CD8-positive, alpha-beta memory T cell (primary cell): ENCODE measurements around the gene UBQLN4. TPM values are rescaled to one million over a fixed set of nuclear protein-coding genes. Genes with fewer than 3 reads are reported as not detected.

ENCODE experiments used
- CTCF ChIA-PET: fragments of 350-600 bp; sonication (Branson Sonifier 250); formaldehyde crosslinking; loops from one replicate; lab custom pipeline; 2021; ENCODE audit warnings: antibody characterized with exemption; lab: Charles Lee
- POLR2A ChIA-PET: fragments of 350-600 bp; sonication (Branson Sonifier 250); formaldehyde crosslinking; loops from one replicate; lab custom pipeline; 2021; ENCODE audit warnings: antibody characterized with exemption; lab: Charles Lee
- DNase-seq, 5 donors: peaks; one replicate each; pipeline versions ENCODE4 v3.0.0 to v3.0.0-alpha.2; 2020 to 2022; ENCODE audit warnings: mixed read lengths in 1 of 5
- H3K27ac ChIP-seq: one replicate; pipeline ENCODE4 v1.7.0; 2013; ENCODE audit warnings: low read depth, mild to moderate bottlenecking, low read length, moderate library complexity
- H3K27me3 ChIP-seq: 2 replicates; pipeline ENCODE4 v1.7.0; 2013; ENCODE audit warnings: low read length, mild to moderate bottlenecking; ENCODE audit not compliant: insufficient read depth, poor library complexity, severe bottlenecking
- H3K36me3 ChIP-seq: 2 replicates; pipeline ENCODE4 v1.7.0; 2013; ENCODE audit warnings: mild to moderate bottlenecking, low read length, moderate library complexity; ENCODE audit not compliant: insufficient read depth
- H3K4me1 ChIP-seq: 2 replicates; pipeline ENCODE4 v1.7.0; 2013; ENCODE audit warnings: mild to moderate bottlenecking, low read length, moderate library complexity; ENCODE audit not compliant: insufficient read depth
- H3K4me3 ChIP-seq: 2 replicates; pipeline ENCODE4 v1.7.0; 2013; ENCODE audit warnings: mild to moderate bottlenecking, low read length
- H3K9me3 ChIP-seq: 2 replicates; pipeline ENCODE4 v1.7.0; 2013; ENCODE audit warnings: mild to moderate bottlenecking, low read length
- H3K27ac Mint-ChIP-seq, 8 donors: one replicate each; pipeline ENCODE4 v1.8.0; 2020 to 2021; ENCODE audit warnings: mixed read lengths in 8 of 8, mild to moderate bottlenecking in 6 of 8, inconsistent platforms in 3 of 8, moderate library complexity in 3 of 8
- H3K27me3 Mint-ChIP-seq, 2 donors: one replicate each; pipeline ENCODE4 v1.8.0; 2020 to 2021; ENCODE audit warnings: mixed read lengths in 2 of 2, mild to moderate bottlenecking in 1 of 2, moderate library complexity in 1 of 2
- H3K36me3 Mint-ChIP-seq, 3 donors: one replicate each; pipeline ENCODE4 v1.8.0; 2020 to 2021; ENCODE audit warnings: mixed read lengths in 3 of 3, inconsistent platforms in 1 of 3, mild to moderate bottlenecking in 1 of 3
- H3K4me1 Mint-ChIP-seq, 3 donors: one replicate each; pipeline ENCODE4 v1.8.0; 2020 to 2021; ENCODE audit warnings: mixed read lengths in 3 of 3, inconsistent platforms in 1 of 3, mild to moderate bottlenecking in 1 of 3
- H3K4me3 Mint-ChIP-seq, 7 donors: one replicate each; pipeline ENCODE4 v1.8.0; 2020 to 2021; ENCODE audit warnings: mixed read lengths in 7 of 7, mild to moderate bottlenecking in 6 of 7, moderate library complexity in 4 of 7, inconsistent platforms in 2 of 7
- H3K9me3 Mint-ChIP-seq, 5 donors: one replicate each; pipeline ENCODE4 v1.8.0; 2020 to 2022; ENCODE audit warnings: mixed read lengths in 5 of 5, mild to moderate bottlenecking in 3 of 5, moderate library complexity in 2 of 5, inconsistent platforms in 1 of 5
- polyA plus RNA-seq: library from polyadenylated mRNA; unstranded; fragments of 300-500 nt; fragmentation: Illumina TruSeq; gene quantifications from one replicate; pipeline ENCODE4 v1.2.3, GENCODE V29; 2021
- total RNA-seq, 2 experiments: library from RNA; stranded (reverse); gene quantifications; one replicate each; pipeline ENCODE4 v1.2.3, GENCODE V29; 2021

The UBQLN4 gene
- total RNA-seq = 10 to 100 TPM; 59.4 to 61.9 TPM
- 15.6 TPM for polyA plus RNA-seq

DNA sequence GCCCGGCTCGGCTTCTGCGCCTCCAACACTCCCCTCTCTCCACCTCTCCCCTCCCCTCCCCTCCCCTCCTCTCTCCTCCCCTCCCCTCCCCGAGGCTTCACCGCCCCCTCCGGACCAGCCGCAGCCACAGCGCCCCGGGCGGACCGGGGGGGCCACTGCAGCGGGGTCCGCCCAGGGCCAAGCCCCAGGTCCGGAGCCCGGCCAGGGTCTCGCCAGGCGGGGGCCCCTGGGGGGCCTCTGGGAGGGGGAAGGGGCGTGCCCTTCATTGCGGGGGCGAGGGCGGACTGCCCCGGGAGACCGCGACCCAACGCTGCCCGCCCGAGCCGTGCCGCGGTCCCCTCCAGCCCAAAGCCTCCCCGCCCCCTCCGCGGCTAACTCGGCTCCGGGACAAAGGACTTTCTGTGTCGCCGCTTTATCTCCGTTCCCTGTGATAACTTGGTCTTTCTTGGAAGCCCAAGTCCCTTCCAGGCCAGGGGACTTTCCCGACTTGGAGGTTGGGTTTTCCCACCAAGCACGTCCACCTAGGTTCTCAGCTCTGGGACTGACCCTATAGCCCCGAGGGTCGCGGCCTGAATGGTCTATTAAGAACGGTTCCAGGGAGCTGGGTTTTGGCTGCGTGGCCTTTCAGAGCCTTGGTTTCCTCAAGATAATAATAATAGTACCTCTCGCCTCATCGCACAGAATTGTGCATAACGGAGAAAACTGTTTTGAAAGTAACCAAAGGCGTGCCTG, at the start of gene UBQLN4:
UBQLN4 (minus strand) TSS at position 31 of the 732 bp plus-strand sequence. CDS start 97 bp downstream, outside the sequence.
- CTCF ChIA-PET = interaction anchor here (1.6 kb wide), 1 partner anchor 119 kb away, joined by 4 read pairs; the partner anchor contains the start of gene KHDC4
- H3K4me1 ChIP-seq = peaks cover 16% of the 10 kb centered on the region
- no peaks in the 10 kb centered on the region for H3K9me3 Mint-ChIP-seq
- no peaks in the 10 kb centered on the region for H3K9me3 ChIP-seq
- POLR2A ChIA-PET = interaction anchor here (0.6 kb wide), 2 partner anchors 170 to 203 kb away, joined by 3 to 4 read pairs; no protein-coding TSS in a partner anchor
- H3K4me3 Mint-ChIP-seq = peak within 1 kb of the TSS; percentile 90 to 99 (median 96)
- H3K4me1 Mint-ChIP-seq = peaks cover 29 to 49% (median 35%) of the 10 kb centered on the region in 3 donors
- H3K27me3 ChIP-seq = no peaks in the 10 kb centered on the region
- H3K27ac ChIP-seq = peak within 1 kb of the TSS; percentile 79
- H3K36me3 Mint-ChIP-seq = peaks cover 0 to 55% (median 4%) of the 10 kb centered on the region in 3 donors
- H3K27me3 Mint-ChIP-seq = no peaks in the 10 kb centered on the region
- peak within 1 kb of the TSS; percentile 84 to 98 (median 96) for H3K27ac Mint-ChIP-seq
- DNase-seq = peak; percentile 77 to 89 (median 81)
- no peaks in the 10 kb centered on the region for H3K36me3 ChIP-seq
- peak within 1 kb of the TSS; percentile 96 for H3K4me3 ChIP-seq

DNA sequence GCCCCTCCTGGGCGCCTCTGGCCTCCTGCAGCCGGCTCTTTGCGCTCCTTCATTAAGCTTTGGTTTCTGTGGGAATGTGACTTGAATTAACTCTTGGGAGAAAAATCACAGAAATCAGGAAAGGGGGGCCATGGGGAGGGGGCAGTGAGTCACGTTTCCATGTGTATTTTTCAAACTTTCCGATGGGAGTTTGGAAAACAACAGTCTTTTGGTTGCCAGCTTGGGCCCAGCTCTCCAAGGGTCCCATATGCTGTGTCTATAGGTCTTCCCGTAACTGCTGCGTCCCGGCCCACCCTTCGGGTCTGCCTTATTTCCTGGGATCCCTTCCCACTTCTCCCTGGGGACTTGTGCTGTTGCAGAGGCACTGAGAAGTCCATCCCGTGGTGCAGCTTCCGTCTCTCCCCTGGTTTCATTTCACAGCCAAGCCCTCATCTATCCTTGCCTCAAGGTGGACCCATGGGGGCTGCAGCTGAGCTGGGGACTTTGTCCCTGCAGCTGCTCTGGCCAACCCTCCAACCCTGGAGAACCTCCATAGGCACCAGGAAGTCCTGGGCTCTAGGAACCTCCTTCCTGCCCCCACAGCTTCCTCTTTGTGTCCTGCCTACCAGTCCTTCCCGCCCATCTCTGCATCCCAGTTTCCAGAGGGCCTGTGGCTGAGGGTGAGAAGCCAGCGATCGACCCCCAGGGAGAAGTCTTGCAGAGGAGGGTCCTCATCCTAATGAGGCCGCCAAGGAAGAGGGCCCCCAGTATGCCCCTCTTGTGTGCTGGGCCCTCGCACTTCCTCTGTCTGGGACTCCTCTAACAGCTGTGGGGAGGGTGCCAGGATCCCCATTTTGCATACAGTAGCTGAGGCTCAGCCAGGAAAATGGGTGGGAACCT, 49.3 kb upstream of the UBQLN4 start:
- H3K4me1 Mint-ChIP-seq = peaks cover 44 to 65% (median 62%) of the 10 kb centered on the region in 3 donors
- Histone ChIP-seq H3K27ac (peak overlapping the region; percentile 98), H3K36me3 (no peaks in the 10 kb centered on the region), H3K4me1 (peaks cover 36% of the 10 kb centered on the region), H3K9me3 (no peaks in the 10 kb centered on the region), H3K27me3 (no peaks in the 10 kb centered on the region), H3K4me3 (no peak overlapping the region)
- no peak for DNase-seq
- ChIA-PET POLR2A (interaction anchor here (0.5 to 0.7 kb wide), 3 partner anchors 24 to 382 kb away, joined by 3 to 5 read pairs (median 3); no protein-coding TSS in a partner anchor), CTCF (interaction anchor here (1.7 to 22.4 kb wide), 2 partner anchors 21 to 122 kb away, joined by 7 to 702 read pairs; partner anchors contain the start of gene LMNA)
- no peaks in the 10 kb centered on the region for H3K9me3 Mint-ChIP-seq
- H3K27me3 Mint-ChIP-seq = peaks cover 0 to 4% of the 10 kb centered on the region in 2 donors
- H3K4me3 Mint-ChIP-seq = peak overlapping the region in 3 of 7 donors; percentile 14 to 83 (median 66)
- H3K27ac Mint-ChIP-seq = peak overlapping the region in 7 of 8 donors; percentile 93 to 100 (median 100)
- H3K36me3 Mint-ChIP-seq = no peaks in the 10 kb centered on the region

DNA sequence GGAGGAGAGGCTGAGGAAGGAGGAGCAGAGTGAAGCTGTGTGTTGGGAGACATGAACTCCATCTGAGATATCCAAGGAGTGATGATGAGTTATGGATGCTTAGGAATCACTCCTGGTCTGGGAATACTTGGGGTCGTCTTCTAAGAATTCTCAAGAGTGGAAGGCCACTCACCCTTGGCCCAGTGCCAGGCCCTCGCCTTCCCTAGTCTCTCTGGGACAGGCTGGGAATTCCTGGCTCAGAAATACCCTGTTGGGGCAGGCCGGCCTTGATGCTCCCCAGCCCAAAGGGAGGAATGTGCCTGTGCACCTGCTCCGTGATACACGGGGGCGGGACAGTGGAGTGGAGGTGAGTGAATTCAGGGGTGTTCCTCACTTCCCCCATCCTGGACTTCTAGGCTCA, 48.3 kb upstream of the UBQLN4 start:
- peak overlapping the region in 7 of 8 donors; percentile 47 to 97 (median 90) for H3K27ac Mint-ChIP-seq
- no peak for DNase-seq
- H3K27me3 ChIP-seq = no peaks in the 10 kb centered on the region
- H3K36me3 ChIP-seq = no peaks in the 10 kb centered on the region
- H3K9me3 Mint-ChIP-seq = peaks cover 0 to 3% (median 0%) of the 10 kb centered on the region in 5 donors
- no peaks in the 10 kb centered on the region for H3K9me3 ChIP-seq
- no peaks in the 10 kb centered on the region for H3K36me3 Mint-ChIP-seq
- H3K27me3 Mint-ChIP-seq = peaks cover 0 to 7% of the 10 kb centered on the region in 2 donors
- no peak overlapping the region for H3K4me3 ChIP-seq
- POLR2A ChIA-PET = no interaction called here
- no peak overlapping the region for H3K27ac ChIP-seq
- H3K4me3 Mint-ChIP-seq = no peak overlapping the region
- peaks cover 41% of the 10 kb centered on the region for H3K4me1 ChIP-seq
- CTCF ChIA-PET = interaction anchor here (22.4 kb wide), 1 partner anchor 22 kb away, joined by 702 read pairs; the partner anchor contains the start of gene LMNA
- H3K4me1 Mint-ChIP-seq = peaks cover 51 to 73% (median 64%) of the 10 kb centered on the region in 3 donors

DNA sequence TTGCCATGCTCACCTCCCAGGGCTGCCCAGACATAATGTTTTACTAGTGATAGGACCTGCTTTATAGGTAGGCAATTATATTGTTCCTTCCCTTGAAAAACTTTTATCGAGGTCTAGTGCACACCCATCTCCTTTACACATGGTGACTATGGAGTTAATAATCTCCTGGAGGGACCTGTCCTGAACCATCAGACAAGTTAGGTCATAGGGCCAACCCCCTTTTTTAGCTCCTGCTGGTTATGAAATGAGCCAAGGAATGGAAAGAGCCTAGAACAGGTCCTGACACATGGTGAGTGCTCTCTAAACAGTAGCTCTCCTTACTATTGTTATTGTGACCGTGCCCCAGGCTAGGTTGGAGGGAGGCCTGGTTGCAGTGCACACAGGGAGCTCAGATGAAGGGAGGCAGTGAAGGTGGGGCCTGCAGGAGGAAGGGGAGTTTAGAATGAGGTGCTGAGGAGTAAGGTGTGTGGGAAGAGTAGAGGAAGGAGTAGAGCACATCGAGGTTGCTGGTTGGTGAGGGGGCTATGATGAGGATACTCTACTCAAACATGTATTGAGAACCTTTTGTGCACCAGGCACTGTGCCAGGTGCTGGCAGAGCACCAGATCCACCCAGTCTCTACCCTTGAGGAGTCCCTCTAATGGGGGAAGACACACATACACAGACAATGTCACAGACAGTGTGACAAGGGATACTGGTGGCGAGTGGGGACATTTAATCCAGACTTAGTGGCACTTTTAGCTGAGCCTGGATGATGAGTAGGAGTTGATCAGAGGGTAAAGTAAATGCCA, 46.8 kb upstream of the UBQLN4 start:
- H3K4me3 ChIP-seq = no peak overlapping the region
- peaks cover 0 to 3% (median 0%) of the 10 kb centered on the region in 5 donors for H3K9me3 Mint-ChIP-seq
- peak overlapping the region in 1 of 7 donors; percentile 15 for H3K4me3 Mint-ChIP-seq
- H3K27ac ChIP-seq = no peak overlapping the region
- peaks cover 0 to 8% of the 10 kb centered on the region in 2 donors for H3K27me3 Mint-ChIP-seq
- H3K9me3 ChIP-seq = no peaks in the 10 kb centered on the region
- peaks cover 43% of the 10 kb centered on the region for H3K4me1 ChIP-seq
- ChIA-PET CTCF (interaction anchor here (22.4 kb wide), 1 partner anchor 23 kb away, joined by 702 read pairs; the partner anchor contains the start of gene LMNA), POLR2A (no interaction called here)
- H3K4me1 Mint-ChIP-seq = peaks cover 53 to 71% (median 62%) of the 10 kb centered on the region in 3 donors
- H3K27ac Mint-ChIP-seq = peak overlapping the region in 7 of 8 donors; percentile 38 to 100 (median 92)
- no peak for DNase-seq
- H3K36me3 ChIP-seq = no peaks in the 10 kb centered on the region
- H3K27me3 ChIP-seq = no peaks in the 10 kb centered on the region
- H3K36me3 Mint-ChIP-seq = no peaks in the 10 kb centered on the region

DNA sequence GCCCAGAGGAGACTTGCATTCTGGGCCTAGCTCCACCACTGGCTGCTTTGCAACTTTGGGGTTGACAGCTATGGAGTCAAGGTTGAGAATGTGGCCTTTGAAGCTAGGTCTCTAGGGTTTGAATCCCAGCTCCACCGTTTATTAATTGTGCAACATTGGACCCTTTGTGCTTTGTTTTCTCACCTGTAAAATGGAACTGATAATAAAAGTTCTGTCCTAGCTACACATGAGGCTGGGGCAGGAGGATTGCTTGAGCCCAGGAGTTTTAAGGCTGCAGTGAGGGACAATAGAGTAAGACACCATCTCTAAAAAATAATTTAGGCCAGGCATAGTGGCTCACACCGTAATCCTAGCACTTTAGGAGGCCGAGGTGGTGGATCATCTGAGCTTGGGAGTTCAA, 45.7 kb upstream of the UBQLN4 start:
- CTCF ChIA-PET = interaction anchor here (10.2 to 22.4 kb wide), 2 partner anchors 25 to 126 kb away, joined by 88 to 702 read pairs; partner anchors contain the start of gene LMNA
- H3K27ac Mint-ChIP-seq = peak overlapping the region; percentile 11 to 100 (median 99)

DNA sequence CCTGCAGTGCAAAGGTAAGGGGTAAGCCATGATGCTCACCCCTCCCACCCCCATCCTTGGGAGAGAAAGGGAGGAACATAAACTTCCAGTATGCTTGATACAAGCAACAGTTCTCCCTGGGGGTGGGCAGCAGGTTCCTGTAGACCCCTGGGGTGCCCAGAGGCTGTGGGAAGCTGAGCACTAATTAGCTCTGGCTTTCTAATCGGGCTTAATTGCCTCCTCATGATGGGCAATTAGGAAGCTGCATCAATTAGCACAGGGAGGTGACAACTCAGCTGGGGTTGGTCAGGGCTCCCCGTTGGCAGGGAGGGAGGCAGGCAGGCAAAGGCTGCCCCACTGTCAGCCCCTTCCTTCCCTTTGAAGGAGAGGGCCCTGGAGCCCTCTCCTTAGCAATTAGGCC, 45.2 kb upstream of the UBQLN4 start:
- Mint-ChIP-seq H3K36me3 (no peaks in the 10 kb centered on the region), H3K9me3 (peaks cover 0 to 3% (median 0%) of the 10 kb centered on the region in 5 donors), H3K27ac (peak overlapping the region; percentile 89 to 100 (median 99)), H3K4me1 (peaks cover 41 to 55% (median 46%) of the 10 kb centered on the region in 3 donors), H3K4me3 (peak overlapping the region in 1 of 7 donors; percentile 11), H3K27me3 (peaks cover 0 to 5% of the 10 kb centered on the region in 2 donors)
- H3K9me3 ChIP-seq = no peaks in the 10 kb centered on the region
- DNase-seq = no peak
- no peaks in the 10 kb centered on the region for H3K36me3 ChIP-seq
- no peaks in the 10 kb centered on the region for H3K27me3 ChIP-seq
- ChIA-PET CTCF (interaction anchor here (5.2 to 22.4 kb wide), 3 partner anchors 9 to 126 kb away, joined by 43 to 702 read pairs (median 88); partner anchors contain the start of gene LMNA), POLR2A (no interaction called here)
- no peak overlapping the region for H3K4me3 ChIP-seq
- H3K27ac ChIP-seq = no peak overlapping the region
- peaks cover 27% of the 10 kb centered on the region for H3K4me1 ChIP-seq

More for the DNA sequence above, 45.7 kb upstream of the UBQLN4 start:
- Mint-ChIP-seq H3K4me1 (peaks cover 45 to 60% (median 51%) of the 10 kb centered on the region in 3 donors), H3K27me3 (peaks cover 0 to 7% of the 10 kb centered on the region in 2 donors), H3K9me3 (peaks cover 0 to 3% (median 0%) of the 10 kb centered on the region in 5 donors), H3K36me3 (no peaks in the 10 kb centered on the region), H3K4me3 (no peak overlapping the region)
- no peak overlapping the region for H3K4me3 ChIP-seq
- no peaks in the 10 kb centered on the region for H3K9me3 ChIP-seq
- no peak overlapping the region for H3K27ac ChIP-seq
- DNase-seq = no peak
- POLR2A ChIA-PET = no interaction called here
- no peaks in the 10 kb centered on the region for H3K36me3 ChIP-seq
- peaks cover 32% of the 10 kb centered on the region for H3K4me1 ChIP-seq
- H3K27me3 ChIP-seq = no peaks in the 10 kb centered on the region
